PC-9 (cell line): ENCODE measurements around the gene ZNF609. TPM values are rescaled to one million over a fixed set of nuclear protein-coding genes. Genes with fewer than 3 reads are reported as not detected.

Experiments used
- BruUV-seq: library from RNA; stranded (reverse); fragments of 400-500 nt; replicated peaks from 2 replicates; lab custom pipeline; 2021; lab: Mats Ljungman, UMichigan
- CTCF ChIA-PET: fragments of 300-600 bp; sonication (Branson Sonifier 250); formaldehyde crosslinking; loops from one replicate; lab custom pipeline; 2022; ENCODE audit warnings: antibody characterized with exemption; lab: Charles Lee
- POLR2A ChIA-PET: fragments of 300-600 bp; sonication (Branson Sonifier 250); formaldehyde crosslinking; loops from one replicate; lab custom pipeline; 2022; ENCODE audit warnings: antibody characterized with exemption; ENCODE audit not compliant: unreplicated experiment; lab: Charles Lee
- DNase-seq, 2 experiments: peaks; one replicate each; pipeline versions ENCODE4 v3.0.0 to v3.0.0-alpha.2; 2015 to 2022; ENCODE audit warnings: mixed read lengths in 1 of 2
- H2AFZ ChIP-seq: fragments of 200-600 bp; sonication (generic); 2 replicates; pipeline ENCODE4 v1.8.1; 2017; ENCODE audit warnings: antibody characterized with exemption
- H3F3A ChIP-seq: fragments of 200-600 bp; sonication (generic); 2 replicates; pipeline ENCODE4 v1.8.1; 2017; ENCODE audit warnings: antibody characterized with exemption, mild to moderate bottlenecking, low read depth; ENCODE audit not compliant: insufficient read depth
- H3K27ac ChIP-seq: fragments of 200-600 bp; sonication (generic); 2 replicates; pipeline ENCODE4 v1.6.1; 2016; ENCODE audit warnings: mixed run types
- H3K27me3 ChIP-seq: fragments of 200-600 bp; sonication (generic); 2 replicates; pipeline ENCODE4 v1.6.1; 2016; ENCODE audit warnings: low read depth, mixed run types; ENCODE audit not compliant: insufficient read depth
- H3K36me3 ChIP-seq: fragments of 200-600 bp; sonication (generic); 2 replicates; pipeline ENCODE4 v1.6.1; 2016; ENCODE audit warnings: low read depth, mixed run types
- H3K4me1 ChIP-seq: fragments of 200-600 bp; sonication (generic); replicated peaks from 2 replicates; pipeline ENCODE4 v1.6.1; 2016; ENCODE audit warnings: mixed run types; ENCODE audit not compliant: insufficient read depth
- H3K4me2 ChIP-seq: fragments of 200-600 bp; sonication (generic); 2 replicates; pipeline ENCODE4 v1.6.1; 2017; ENCODE audit warnings: mixed run types
- H3K4me3 ChIP-seq: fragments of 200-600 bp; sonication (generic); 2 replicates; pipeline ENCODE4 v1.6.1; 2016; ENCODE audit warnings: mixed run types
- H3K79me2 ChIP-seq: fragments of 200-600 bp; sonication (generic); 2 replicates; pipeline ENCODE4 v1.6.1; 2017; ENCODE audit warnings: low read depth, mixed run types
- H3K9me2 ChIP-seq: fragments of 200-600 bp; sonication (generic); 2 replicates; pipeline ENCODE4 v1.8.1; 2017; ENCODE audit warnings: mild to moderate bottlenecking; ENCODE audit not compliant: insufficient read depth
- H3K9me3 ChIP-seq: fragments of 200-600 bp; sonication (generic); 2 replicates; pipeline ENCODE4 v1.8.1; 2016; ENCODE audit warnings: low read depth; ENCODE audit not compliant: insufficient read depth
- H4K20me1 ChIP-seq: fragments of 200-600 bp; sonication (generic); 2 replicates; pipeline ENCODE4 v1.8.1; 2017; ENCODE audit not compliant: insufficient read depth
- CTCF ChIP-seq: fragments of 200-600 bp; sonication (generic); conservative IDR thresholded peaks from 2 replicates; pipeline ENCODE4 v1.6.1; 2017; ENCODE audit warnings: mixed run types, antibody characterized with exemption, mild to moderate bottlenecking, moderate library complexity
- EZH2 ChIP-seq: fragments of 200-600 bp; sonication (generic); IDR thresholded peaks from 2 replicates; pipeline ENCODE4 v1.8.0; 2017; ENCODE audit warnings: antibody characterized with exemption, low read depth
- intact Hi-C: fragments of 100-400 bp; cut with micrococcal nuclease; formaldehyde crosslinking; loops from one replicate; pipeline ENCODE4 v1.10.0; 2022; ENCODE audit not compliant: unreplicated experiment
- total RNA-seq: library from RNA; stranded (reverse); gene quantifications from 2 replicates; pipeline ENCODE4 v1.2.3, GENCODE V29; 2021

The ZNF609 gene
- total RNA-seq, 1 experiment from 2014 or later, result 38.6 TPM

GRCh38 chr15:64527263-64527984 is 67.0 kb downstream of the ZNF609 start:
- DNase-seq, result no peak
- CTCF ChIA-PET, result no interaction called here
- Histone ChIP-seq H4K20me1 (peaks cover 11% of the 10 kb centered on the region), H3K4me3 (no peak overlapping the region), H3K79me2 (peaks cover 52% of the 10 kb centered on the region), H3K4me2 (no peak overlapping the region), H3K27ac (no peak overlapping the region), H3K9me3 (no peaks in the 10 kb centered on the region), H3F3A (peaks cover 4% of the 10 kb centered on the region; the same call in 1 of the 2 replicates), H3K27me3 (no peaks in the 10 kb centered on the region), H3K36me3 (no peaks in the 10 kb centered on the region), H3K9me2 (no peaks in the 10 kb centered on the region), H3K4me1 (peaks cover 13% of the 10 kb centered on the region), H2AFZ (no peak overlapping the region)
- BruUV-seq, result no TSS peak
- intact Hi-C loops, result no loop called here
- POLR2A ChIA-PET, result no interaction called here
- TF ChIP-seq EZH2 (no peak), CTCF (no peak)

GRCh38 chr15:64528871-64529270 is 68.5 kb downstream of the ZNF609 start:
- Histone ChIP-seq H3K36me3 (no peaks in the 10 kb centered on the region), H2AFZ (no peak overlapping the region), H3K4me2 (no peak overlapping the region), H3K4me3 (no peak overlapping the region), H3F3A (no peaks in the 10 kb centered on the region; the same call in 1 of the 2 replicates), H3K9me3 (no peaks in the 10 kb centered on the region), H4K20me1 (peaks cover 6% of the 10 kb centered on the region; the same call in 1 of the 2 replicates), H3K79me2 (peaks cover 46% of the 10 kb centered on the region), H3K9me2 (no peaks in the 10 kb centered on the region), H3K27me3 (no peaks in the 10 kb centered on the region), H3K27ac (no peak overlapping the region), H3K4me1 (peaks cover 3% of the 10 kb centered on the region; the same call in 1 of the 2 replicates)
- BruUV-seq, result no TSS peak
- intact Hi-C loops, result no loop called here
- no peak for TF ChIP-seq EZH2
- TF ChIP-seq CTCF, result no peak
- ChIA-PET CTCF (no interaction called here), POLR2A (no interaction called here)
- no peak for DNase-seq

- Histone ChIP-seq H4K20me1 (0 out of 2 replicates have a peak, but pooled peaks cover under 1% of the 10 kb centered on the region), H3K4me2 (no peak overlapping the region), H3K79me2 (peaks cover 45% of the 10 kb centered on the region), H3K4me3 (no peak overlapping the region), H3F3A (0 out of 2 replicates have a peak, but pooled peaks cover 3% of the 10 kb centered on the region), H3K27ac (no peak overlapping the region), H3K36me3 (no peaks in the 10 kb centered on the region), H2AFZ (no peak overlapping the region), H3K9me2 (no peaks in the 10 kb centered on the region), H3K4me1 (peaks cover 5% of the 10 kb centered on the region; the same call in 1 of the 2 replicates), H3K9me3 (no peaks in the 10 kb centered on the region), H3K27me3 (no peaks in the 10 kb centered on the region)
- intact Hi-C loops, result no loop called here
- no peak for DNase-seq
- ChIA-PET POLR2A (no interaction called here), CTCF (no interaction called here)
- BruUV-seq, result no TSS peak
- TF ChIP-seq EZH2 (no peak), CTCF (no peak)
Observed at GRCh38 chr15:64530472-64530871, 70.1 kb downstream of the ZNF609 start.
